ENCODE results near the gene TBRG4.

The TBRG4 gene

DNA sequence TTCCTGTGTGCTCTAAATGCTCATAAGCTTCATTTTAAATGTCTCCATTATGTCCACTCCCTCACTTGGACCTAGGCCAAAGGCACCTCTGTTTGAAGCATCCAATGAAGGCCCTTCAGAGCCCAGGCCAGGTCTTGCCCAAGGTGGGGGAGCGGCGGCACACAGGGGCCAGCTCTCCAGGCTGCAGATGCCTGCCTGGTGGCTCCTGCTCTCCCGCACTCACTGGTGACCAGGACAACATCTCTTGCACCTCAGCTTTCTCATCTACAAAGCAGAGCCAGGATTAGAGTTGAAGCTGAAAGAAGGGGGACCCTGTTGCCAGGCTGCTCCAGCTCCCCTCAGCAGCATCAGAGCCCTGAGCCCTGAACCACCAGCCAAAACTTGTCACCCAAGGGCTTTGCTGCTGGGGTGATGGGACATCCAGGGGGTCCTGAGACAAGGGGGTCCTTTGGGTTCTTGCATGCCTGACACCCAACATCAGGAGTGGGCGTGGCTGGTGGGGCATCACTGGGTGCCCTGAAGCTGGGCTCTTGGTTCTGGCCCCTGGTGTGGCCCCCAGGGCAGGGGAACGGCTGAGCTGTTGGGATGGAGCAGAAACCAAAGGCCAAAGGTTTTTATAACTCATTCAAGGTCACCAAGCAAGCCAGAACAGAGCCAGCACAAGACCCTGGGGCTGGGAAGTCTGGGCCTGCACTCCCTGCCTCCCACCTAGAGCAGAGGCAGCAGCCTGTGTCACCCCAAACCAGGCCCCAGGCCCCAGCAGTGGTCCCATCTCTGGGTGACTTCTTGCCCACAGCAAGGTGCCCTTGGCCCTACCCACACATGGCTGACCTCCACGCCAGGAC lies 24.0 kb downstream of the TBRG4 start:
- no peak for DNase-seq

DNA sequence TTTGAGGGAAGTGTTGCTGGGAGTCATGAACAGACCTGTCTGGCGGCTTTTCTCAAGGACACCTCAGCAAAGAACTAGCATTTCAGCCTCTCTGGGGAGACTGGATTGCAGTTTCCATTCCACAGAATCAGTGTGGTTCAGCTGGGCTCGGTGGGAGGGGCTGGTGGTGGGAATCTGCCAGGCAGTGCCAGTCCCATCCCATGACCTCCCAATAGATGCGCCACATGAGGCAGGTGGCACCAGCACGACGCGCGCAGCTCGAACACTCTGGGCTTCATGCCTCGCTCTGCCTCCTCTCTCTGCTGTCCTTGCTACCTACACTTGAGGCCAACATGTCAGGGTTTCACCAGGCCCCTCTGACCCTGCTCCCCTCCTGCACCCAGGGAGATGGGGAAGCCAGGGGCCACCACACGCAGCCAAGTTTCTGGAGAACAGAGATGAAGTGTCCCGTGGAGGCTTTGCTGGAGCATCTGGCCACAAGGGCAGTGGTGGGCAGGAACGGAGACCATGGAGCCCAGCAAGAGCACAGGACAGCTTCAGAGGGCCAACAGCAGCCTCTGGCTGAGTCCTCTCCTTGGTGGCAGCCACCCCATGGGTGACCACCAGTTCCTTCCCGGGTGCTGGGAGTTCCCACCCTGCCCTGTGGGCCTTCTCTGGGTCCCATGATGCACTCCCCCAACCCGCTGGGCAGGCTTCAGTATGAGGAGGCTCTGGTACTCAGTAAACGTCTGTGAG lies 25.0 kb downstream of the TBRG4 start:
- DNase-seq: no peak

DNA sequence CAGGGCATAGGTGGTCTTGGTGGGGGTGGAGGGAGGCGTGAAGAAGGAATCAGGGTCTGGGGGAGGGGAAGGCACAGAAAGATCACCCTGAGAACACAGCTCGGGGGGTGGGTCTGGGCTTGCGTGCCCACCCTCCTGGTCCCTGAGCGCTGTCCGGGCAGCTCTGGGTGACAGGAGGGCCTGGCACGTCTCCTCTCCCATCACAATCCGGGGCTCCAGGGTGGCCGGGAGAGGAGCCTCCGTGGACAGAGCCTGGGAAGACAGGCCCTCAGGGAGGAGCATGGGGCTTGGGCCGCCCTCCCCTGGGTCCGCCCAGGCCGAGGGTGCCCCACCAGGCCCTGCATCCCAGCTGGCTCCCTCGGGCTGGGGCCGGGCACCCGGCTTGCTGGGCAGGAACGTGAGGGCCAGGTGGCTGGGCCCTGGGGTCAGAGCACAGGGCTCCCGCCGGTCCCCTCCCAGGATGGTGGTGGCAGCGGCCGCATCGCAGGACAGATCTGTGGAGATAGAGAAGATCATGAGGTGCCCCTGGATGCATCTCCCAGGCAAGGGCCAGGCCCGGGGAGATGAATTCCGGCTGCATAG lies 25.8 kb downstream of the TBRG4 start:
- no peak for DNase-seq

DNA sequence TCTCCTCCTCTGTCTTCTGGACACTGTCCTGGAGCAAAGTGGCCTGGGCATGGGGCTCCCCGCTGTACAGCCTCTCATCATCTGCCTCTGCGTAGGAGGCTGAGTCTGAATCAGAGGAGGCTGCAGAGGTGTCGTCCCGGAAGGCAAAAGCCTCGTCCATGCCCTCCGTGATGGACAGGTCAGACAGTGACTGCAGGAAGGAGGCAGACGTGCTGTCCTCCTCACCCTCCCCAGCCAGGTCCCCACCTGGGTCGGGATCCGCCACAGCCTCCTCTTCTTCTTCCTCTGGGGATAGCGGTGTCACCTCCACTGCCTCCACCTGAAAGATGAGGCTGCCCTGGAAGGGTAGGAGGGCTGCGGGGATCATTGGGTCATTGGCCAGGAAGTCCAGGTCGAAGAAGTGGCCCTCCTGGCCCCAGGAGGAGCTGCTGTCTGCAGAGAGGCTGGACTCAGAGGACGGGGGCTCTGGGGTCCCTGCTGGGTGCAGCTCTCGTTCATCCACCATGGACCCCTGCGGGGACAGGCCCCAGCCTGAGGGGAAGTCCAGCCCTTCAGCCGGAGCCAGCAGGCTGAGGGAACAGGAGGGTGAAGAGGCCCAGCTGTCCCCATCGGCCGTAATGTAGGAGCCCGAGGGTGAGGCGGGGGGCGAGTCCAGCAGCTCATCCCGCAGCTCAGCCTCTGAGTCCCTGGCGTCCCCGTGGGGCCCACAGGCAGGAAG lies 26.4 kb downstream of the TBRG4 start:
- no peak for DNase-seq

DNA sequence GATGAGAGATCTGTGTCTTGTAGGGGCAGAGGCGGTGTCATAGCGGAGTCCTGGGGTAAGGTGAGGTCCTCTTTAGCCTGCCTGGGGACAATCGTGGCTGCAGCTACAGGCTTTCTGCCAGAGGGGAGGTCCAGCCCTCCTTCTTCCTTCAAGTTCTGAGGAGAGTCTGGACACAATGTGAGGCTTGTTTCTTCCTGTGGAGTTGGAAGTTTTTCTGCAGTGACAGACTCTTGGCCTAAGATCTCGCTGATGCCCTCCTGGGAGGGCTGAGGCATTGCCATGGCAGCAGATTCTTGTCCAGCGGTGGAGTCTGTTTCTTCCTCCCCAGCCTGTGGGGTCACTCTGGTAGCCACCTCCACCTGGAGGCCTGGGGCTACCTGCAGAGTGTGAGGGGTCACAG lies 27.2 kb downstream of the TBRG4 start:
- DNase-seq: no peak

DNA sequence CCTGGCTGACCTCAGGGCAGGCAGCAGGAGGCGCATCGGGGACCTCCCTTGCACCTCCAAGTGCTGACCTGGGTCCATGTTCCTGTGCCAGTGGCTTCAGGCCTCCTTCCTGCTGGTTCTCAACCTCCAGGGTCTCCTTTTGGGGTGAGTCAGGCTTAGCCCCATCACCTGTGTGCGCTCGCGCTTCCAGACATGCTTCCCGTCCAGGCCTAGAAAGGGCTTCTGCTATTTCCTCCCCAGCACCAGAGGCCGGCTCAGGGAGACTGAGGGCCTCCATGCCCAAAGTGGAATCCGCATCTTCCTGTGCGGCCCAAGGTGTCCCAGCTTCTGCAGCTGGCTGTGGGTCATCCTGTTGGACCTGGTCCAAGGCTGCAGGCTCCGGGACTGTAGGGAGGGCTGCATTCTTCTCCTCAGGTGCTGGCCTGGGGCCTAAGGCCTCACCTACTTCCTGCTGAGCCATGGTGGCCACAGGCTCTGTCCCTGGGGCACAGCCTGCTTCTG lies 28.6 kb downstream of the TBRG4 start:
- no peak for DNase-seq

DNA sequence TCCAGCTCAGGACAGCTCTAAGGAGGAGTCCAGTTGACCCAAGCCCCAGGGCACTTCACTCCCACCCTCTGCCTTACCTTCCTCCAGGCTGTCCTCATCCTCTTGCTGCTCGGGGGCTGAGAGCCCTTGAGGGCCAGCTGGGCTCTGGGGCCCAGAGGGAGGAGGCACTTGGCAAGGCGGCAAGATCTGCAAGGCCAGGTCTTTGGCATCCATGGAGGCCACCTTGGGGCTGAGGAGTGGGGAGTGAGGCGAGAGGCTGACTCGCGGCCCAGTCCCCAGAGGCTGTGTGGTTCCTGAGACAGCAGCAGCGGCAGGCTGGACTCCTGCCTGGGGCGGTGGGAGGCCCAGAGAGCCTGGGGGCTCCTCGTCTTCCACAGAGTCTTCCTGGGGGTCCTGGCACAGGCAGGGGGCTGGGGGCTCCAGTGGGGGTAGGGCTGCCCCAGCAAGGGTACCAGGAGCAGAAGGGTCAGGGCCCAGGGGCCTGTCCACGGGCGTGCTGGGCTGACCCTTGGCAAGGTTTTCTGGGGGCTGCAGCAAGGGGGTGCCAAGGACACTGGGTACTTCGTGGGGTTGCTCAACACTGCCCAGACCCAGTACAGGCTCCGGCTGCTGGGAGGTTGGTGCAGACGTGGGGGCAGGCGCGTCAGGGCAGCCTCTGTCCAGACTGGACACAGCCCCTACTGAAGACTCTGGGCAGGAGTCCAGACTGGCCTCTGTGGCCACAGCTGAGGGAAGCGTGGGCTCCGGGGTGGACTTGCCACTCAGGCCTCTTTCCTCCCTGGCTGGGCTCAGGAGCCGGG lies 29.3 kb downstream of the TBRG4 start:
- DNase-seq: no peak

DNA sequence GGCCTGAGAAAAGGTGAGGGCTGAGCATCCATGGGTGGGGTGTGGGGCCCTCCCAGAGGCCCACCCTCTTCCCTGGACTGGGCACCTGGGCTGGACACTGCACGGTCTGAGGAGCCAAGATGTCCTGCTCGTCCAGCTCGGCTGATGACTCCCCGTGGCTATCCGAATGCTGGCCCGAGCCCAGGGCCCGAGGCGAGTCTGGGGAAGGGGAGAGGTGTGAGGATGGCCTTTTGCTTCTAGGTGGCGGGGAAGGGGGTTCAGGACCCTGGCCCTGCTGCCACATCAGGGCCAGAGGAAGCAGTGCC lies 29.9 kb downstream of the TBRG4 start:
- DNase-seq: no peak

DNA sequence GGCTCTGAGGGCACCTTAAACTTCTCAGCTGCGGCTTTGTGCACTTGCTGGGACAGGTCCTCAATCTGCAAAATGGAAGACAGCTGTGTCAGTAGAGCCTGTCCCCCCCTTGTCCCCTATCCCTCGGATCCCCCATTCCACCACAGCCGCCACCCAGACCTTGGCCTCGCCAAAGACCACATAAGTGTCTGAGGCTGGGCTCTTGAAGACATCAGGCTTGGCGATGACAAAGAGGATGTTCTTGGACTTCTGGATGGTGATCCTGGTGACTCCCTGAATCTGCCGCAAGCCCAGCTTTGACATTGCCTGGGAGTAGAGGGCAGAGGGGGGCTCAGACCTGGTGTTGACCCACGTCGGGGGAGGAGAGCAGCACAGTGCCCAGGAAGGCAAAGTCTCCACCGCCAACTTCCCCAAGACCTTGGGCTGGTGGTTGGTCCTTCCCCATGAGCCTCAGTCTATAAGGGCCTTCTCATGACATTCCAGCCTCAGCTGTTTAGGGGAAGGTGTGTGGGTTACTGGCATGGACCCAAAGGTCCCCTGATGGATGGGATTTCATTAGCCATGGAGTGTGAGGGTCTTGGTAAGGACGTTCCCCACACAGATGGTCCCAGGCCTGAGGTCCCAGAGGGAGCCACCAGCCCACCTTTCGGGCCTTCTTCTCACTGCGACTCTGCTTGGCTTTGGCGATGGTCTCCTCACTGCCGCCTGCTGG lies 30.4 kb downstream of the TBRG4 start:
- no peak for DNase-seq

DNA sequence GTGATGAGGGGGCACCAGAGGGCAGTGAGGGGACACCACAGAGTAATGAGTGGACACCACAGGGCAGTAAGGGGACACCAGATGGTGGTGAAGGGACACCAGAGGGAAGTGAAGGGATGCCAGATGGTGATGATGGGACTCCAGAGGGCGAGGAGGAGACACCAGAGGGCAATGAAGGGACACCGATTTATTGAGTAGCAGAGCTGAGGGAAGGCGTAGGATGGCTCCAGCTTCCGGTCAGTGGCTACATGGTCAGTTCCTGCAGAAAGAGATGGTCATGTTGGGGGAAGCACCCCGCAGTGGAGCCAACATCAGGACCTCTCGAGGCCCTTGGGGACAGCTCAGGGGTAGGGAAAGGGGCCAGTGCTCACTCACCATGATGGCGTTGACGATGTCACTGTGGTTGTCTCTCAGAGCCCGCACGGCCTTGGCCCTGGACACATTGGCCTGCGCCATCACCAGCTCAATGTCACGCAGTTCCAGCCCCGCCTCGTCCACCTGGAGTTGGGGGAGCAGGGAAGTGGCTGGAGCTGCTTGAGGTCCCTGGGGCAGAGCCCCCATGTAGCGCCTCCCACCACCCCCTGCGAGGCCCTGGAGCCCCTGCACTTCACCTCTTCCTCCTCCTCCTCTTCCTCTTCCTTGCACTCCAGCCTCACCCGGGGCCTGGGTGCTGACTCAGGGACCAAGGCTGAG lies 31.1 kb downstream of the TBRG4 start:
- no peak for DNase-seq

DNA sequence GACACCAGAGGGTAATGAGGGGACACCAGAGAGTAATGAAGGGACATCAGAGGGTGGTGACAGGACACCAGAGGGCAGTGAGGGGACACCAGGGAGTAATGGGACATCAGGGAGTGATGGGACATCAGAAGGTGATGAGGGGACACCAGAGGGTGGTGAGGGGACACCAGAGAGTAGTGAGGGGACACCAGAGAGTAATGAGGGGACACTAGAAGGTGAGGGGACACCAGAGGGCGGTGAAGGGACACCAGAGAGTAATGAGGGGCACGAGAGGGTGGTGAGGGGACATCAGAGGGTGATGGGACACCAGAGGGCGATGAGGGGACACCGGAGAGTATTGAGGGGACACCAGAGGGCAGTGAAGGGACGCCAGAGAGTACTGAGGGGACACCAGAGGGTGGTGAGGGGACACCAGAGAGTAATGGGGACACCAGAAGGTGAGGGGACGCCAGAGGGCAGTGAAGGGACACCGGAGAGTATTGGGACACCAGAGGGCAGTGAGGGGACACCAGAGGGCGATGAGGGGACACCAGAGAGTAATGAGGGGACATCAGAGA lies 33.3 kb downstream of the TBRG4 start:
- no peak for DNase-seq

DNA sequence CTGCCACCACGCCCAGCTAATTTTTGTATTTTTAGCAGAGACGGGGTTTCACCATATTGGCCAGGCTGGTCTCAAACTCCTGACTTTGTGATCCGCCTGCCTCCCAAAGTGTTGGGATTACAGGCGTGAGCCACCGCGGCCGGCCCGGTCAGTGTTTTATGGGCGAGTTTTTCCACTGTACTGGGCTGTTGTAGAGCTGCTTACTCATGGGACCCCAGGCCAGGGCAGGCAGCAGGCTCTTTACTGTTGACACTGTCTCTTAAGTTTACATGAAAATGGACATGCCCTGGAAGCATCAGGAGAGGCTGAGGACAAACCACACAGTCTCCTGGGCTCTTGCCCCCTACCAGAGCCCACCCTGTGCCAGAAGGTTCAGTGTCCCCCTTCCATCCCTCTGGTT lies 33.9 kb downstream of the TBRG4 start:
- no peak for DNase-seq

DNA sequence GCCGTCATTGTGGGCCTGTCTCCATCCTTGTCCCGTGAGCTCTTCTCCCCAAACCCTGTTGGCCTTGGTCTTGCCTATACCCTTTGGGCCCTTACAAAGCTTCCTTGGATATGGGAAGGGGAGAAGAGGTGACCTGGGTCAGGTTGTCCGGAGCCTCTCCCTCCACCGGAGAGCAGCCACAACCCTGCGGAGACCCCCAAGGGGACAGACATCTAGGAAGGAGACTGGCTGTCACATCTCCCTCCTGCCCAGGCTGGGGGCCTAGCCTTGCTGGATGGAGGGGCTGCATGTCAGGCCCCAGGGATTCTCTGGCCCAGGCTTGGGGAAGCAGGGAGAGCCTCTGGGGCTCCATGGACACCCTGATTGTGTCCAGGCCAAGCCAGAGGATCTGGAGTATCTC lies 34.6 kb downstream of the TBRG4 start:
- DNase-seq: no peak

DNA sequence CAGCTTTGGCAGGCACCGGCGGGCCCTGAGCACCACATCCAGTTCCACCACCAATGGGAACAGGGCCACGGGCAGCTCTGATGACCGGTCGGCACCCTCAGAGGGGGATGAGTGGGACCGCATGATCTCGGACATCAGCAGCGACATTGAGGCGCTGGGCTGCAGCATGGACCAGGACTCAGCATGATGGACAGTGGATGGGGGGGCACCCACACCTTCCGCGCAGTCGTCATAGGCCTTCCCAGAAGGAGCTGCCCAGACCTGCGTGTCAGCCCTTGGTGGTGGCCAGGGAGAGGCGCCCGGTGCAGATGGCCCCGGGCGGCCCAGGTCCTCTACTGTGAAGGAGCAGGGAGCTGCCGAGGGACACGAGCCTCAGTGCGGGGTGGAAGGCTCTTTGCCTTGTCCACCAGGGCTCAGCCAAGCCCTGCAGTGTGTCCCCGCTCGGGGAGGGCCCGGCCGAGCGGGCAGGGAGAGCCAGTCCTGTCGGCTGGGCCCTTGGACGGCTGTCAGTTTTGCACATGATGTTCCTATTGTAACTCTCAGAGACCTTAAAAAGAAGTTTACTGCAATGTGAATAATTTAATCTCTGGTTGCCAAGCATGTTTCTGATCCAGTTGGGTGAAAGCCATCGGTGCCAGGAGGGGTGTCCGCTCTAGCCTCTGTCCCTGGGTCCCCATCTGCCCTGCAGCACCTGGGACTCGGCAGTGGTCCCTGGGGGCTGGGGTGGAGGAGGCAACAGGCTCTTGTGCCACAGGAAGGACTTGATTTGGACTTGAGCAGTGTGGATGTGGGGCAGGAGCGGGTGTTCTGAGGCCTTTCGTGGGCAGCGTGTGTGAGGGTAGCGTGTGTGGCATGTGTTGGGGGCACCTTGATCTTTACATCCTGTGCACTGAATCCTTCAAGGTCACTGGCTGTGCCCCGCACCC lies 35.4 kb downstream of the TBRG4 start:
- no peak for DNase-seq

DNA sequence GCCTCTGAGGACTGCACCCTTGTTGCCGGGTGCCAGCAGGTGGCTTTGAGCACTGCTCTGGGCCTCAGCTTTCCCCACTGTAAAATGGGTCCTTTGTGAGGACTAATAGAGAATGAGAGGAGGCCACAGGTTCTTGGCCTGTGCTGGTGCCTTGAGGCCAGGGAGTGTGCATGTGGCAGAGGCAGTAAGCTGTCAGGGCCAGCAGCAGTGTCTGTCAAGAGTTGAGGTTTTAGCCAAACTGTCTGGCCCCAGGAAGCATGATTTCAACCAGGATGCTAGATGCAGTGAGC lies 36.2 kb downstream of the TBRG4 start:
- no peak for DNase-seq

DNA sequence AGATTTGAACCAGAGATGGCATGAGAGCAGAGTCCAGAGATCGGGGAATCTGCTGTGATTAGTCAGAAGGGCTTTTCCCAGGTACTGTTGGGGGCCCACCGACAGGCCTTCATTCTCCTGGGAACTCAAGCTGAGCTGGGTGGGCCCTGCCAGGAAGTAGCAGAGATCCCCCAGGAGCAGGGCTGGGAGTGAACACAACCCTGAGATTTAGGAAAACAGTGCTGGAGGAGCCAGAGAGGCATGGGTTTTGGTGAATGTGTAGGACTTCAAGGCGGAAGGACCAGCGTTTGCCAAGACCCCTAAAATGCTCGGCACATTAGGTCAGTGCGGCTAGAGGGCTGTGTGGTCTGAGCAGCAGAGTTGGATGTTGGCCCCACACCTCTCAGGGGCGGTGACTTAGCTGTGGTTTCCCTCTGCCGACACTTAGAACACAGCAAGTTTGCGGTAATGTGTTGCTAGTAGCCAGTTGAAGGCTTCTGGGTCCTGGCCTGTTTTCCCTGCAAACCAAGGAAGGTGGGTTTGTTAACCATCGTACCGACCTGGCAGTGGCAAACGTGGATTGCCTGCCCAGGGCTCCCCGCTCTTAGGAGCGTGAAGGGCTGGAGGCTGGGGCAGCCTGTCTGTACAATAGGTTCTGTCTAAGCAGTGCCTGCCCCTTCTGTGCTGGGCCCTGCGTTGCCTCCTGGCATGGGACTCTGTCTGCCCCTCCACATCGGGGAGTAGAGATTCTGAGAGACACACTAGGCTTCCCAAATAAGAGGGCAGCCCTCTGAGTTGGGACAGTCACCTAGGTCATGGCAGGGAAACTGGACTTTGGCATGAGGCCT lies 36.8 kb downstream of the TBRG4 start:
- DNase-seq: no peak

DNA sequence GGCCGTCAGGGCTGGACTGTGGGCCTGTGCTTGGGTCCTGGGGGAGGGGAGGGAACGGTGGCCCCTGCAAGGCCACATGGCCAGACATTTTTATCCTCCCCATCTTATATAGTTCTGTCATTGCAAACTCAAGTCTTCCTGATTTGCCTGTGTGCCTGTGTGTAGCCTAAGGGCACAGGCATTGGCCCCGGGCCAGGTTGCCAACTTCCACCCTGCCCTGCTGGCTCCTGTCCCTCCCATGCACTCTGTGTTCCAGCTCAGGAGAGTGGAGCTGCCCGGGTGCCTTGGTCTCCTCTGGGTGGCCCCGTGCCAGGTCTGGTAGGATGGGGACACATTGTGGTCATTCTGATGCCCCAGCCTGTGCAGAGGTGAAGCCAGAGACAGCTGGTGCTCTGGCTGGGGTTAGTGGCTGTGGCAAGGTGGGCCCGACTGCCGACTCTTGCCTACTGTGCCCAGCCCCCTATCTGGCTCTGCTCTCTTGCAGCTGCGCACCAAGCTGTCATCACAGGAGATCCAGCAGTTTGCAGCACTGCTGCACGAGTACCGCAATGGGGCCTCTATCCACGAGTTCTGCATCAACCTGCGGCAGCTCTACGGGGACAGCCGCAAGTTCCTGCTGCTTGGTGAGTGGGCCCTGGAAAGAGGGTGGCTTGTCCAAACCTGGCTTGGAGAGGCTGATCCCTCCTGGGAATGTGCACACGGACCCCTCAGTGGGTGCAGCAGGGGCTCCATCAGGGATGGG lies 37.5 kb downstream of the TBRG4 start:
- DNase-seq: no peak

Measured in activated CD4-positive, alpha-beta T cell treated with anti-CD3 and anti-CD28 coated beads, Interleukin-2, amount 50 U/mL, for 4 hours (primary cell).